DMS 273 (cell line): Measurements from ENCODE around the gene MIPOL1.

Source experiments
- DNase-seq: peaks from one replicate; lab custom pipeline; 2025; ENCODE audit not compliant: unreplicated experiment; lab: John Stamatoyannopoulos, UW

The MIPOL1 gene

GRCh38 chr14:37584211-37585100 is 386.7 kb downstream of the MIPOL1 start:
- DNase-seq, result no peak

- no peak for DNase-seq
Measured at GRCh38 chr14:37585101-37585511, 387.4 kb downstream of the MIPOL1 start.

- DNase-seq, result no peak
Measured at GRCh38 chr14:37585971-37586796, 388.4 kb downstream of the MIPOL1 start.

- DNase-seq, result no peak
Measured at GRCh38 chr14:37586797-37587130, 389.0 kb downstream of the MIPOL1 start.

GRCh38 chr14:37587131-37587803 is 389.5 kb downstream of the MIPOL1 start:
- no peak for DNase-seq

GRCh38 chr14:37587881-37588666 is 390.3 kb downstream of the MIPOL1 start:
- peak; percentile 68 for DNase-seq

- no peak for DNase-seq
Measured at GRCh38 chr14:37588667-37588955, 390.9 kb downstream of the MIPOL1 start.

- DNase-seq, result peak; percentile 56
Measured at GRCh38 chr14:37588956-37589714, 391.4 kb downstream of the MIPOL1 start.

- DNase-seq, result peak; percentile 37
Measured at GRCh38 chr14:37589715-37590427, 392.1 kb downstream of the MIPOL1 start.

GRCh38 chr14:37590428-37591139 is 392.8 kb downstream of the MIPOL1 start:
- DNase-seq, result peak; percentile 37

- DNase-seq, result peak; percentile 76
Measured at GRCh38 chr14:37591311-37591940, 393.7 kb downstream of the MIPOL1 start.

GRCh38 chr14:37591941-37592481 is 394.3 kb downstream of the MIPOL1 start:
- DNase-seq, result peak; percentile 71

- DNase-seq, result peak; percentile 67
Measured at GRCh38 chr14:37592482-37593408, 395.0 kb downstream of the MIPOL1 start.

- peak; percentile 35 for DNase-seq
Measured at GRCh38 chr14:37593511-37594237, 395.9 kb downstream of the MIPOL1 start.

GRCh38 chr14:37594238-37594970 is 396.7 kb downstream of the MIPOL1 start:
- peak; percentile 92 for DNase-seq
